HEK293 (cell line): Measurements from ENCODE around the gene TPPP3.

Experiments
- CTCF ChIA-PET: fragments of 350-600 bp; formaldehyde crosslinking; extraction: SDS; loops from one replicate; lab custom pipeline; 2021; ENCODE audit warnings: antibody characterized with exemption; lab: Yijun Ruan, JAX
- POLR2A ChIA-PET: fragments of 300-600 bp; formaldehyde crosslinking; extraction: SDS; loops from one replicate; lab custom pipeline; 2020; ENCODE audit warnings: antibody characterized with exemption, inconsistent platforms; lab: Yijun Ruan, JAX
- H3K27ac ChIP-seq: fragments of 200-500 bp; sonication (Bioruptor generic); 2 replicates; pipeline ENCODE4 v1.5.1; 2014; ENCODE audit warnings: low read depth, low read length, control low read depth, inconsistent platforms; ENCODE audit errors: extremely low read depth
- H3K36me3 ChIP-seq, 2 experiments: fragments of 200-500 bp in 1 of 2; sonication (Bioruptor generic) in 1 of 2; 1 replicate in 1 of 2; 2 replicates in 1 of 2; pipeline ENCODE4 v1.5.1; 2014 to 2017; ENCODE audit warnings: inconsistent platforms in 2 of 2, low read length in 2 of 2; ENCODE audit not compliant: control insufficient read depth in 2 of 2, insufficient read depth in 1 of 2
- H3K4me1 ChIP-seq: fragments of 200-500 bp; sonication (Bioruptor generic); 2 replicates; pipeline ENCODE4 v1.5.1; 2014; ENCODE audit warnings: mild to moderate bottlenecking, low read length, inconsistent platforms; ENCODE audit not compliant: control insufficient read depth, insufficient read depth
- H3K4me3 ChIP-seq: 2 replicates; pipeline ENCODE4 v1.5.1; 2011; ENCODE audit warnings: low read depth, mild to moderate bottlenecking, control low read depth, low read length, moderate library complexity
- H3K9me3 ChIP-seq: fragments of 200-500 bp; sonication (Bioruptor generic); 2 replicates; pipeline ENCODE4 v1.5.1; 2014; ENCODE audit warnings: low read depth, low read length, inconsistent platforms; ENCODE audit not compliant: control insufficient read depth, insufficient read depth
- AEBP2 ChIP-seq: fragments of 450-650 bp; formaldehyde crosslinking; IDR thresholded peaks from 2 replicates; pipeline ENCODE4 v1.5.1; 2016; ENCODE audit warnings: missing biosample characterization, missing genetic modification characterization, borderline replicate concordance
- BCL11A ChIP-seq: fragments of 450-650 bp; formaldehyde crosslinking; IDR thresholded peaks from 2 replicates; pipeline ENCODE4 v1.5.1; 2016; ENCODE audit warnings: low read depth, missing biosample characterization, missing genetic modification characterization
- KLF10 ChIP-seq: fragments of 450-650 bp; IDR thresholded peaks from 2 replicates; pipeline ENCODE4 v1.5.1; 2018; ENCODE audit warnings: missing biosample characterization, mild to moderate bottlenecking, missing genetic modification characterization
- TRIM28 ChIP-seq: IDR thresholded peaks from 2 replicates; pipeline ENCODE4 v1.6.1; 2011; ENCODE audit warnings: low read length, control low read depth, borderline replicate concordance
- TSHZ1 ChIP-seq: fragments of 450-650 bp; formaldehyde crosslinking; IDR thresholded peaks from 2 replicates; pipeline ENCODE4 v1.5.1; 2016; ENCODE audit warnings: missing biosample characterization, missing genetic modification characterization, borderline replicate concordance
- ZBTB21 ChIP-seq: fragments of 450-650 bp; formaldehyde crosslinking; IDR thresholded peaks from 2 replicates; pipeline ENCODE4 v1.5.1; 2017; ENCODE audit warnings: missing biosample characterization, missing genetic modification characterization
- ZBTB48 ChIP-seq: fragments of 450-650 bp; formaldehyde crosslinking; IDR thresholded peaks from 2 replicates; pipeline ENCODE4 v1.5.1; 2016; ENCODE audit warnings: missing biosample characterization, missing genetic modification characterization
- ZFP37 ChIP-seq: fragments of 450-650 bp; formaldehyde crosslinking; IDR thresholded peaks from 2 replicates; pipeline ENCODE4 v1.5.1; 2016; ENCODE audit warnings: missing biosample characterization, missing genetic modification characterization
- ZFP69B ChIP-seq: fragments of 450-650 bp; formaldehyde crosslinking; IDR thresholded peaks from 2 replicates; pipeline ENCODE4 v1.5.1; 2016; ENCODE audit warnings: missing biosample characterization, missing genetic modification characterization
- ZNF155 ChIP-seq: fragments of 450-650 bp; formaldehyde crosslinking; IDR thresholded peaks from 2 replicates; pipeline ENCODE4 v1.5.1; 2016; ENCODE audit warnings: missing biosample characterization, missing genetic modification characterization
- ZNF16 ChIP-seq: fragments of 450-650 bp; formaldehyde crosslinking; IDR thresholded peaks from 2 replicates; pipeline ENCODE4 v1.5.1; 2016; ENCODE audit warnings: low read depth, missing biosample characterization, missing genetic modification characterization
- ZNF266 ChIP-seq: fragments of 450-650 bp; formaldehyde crosslinking; IDR thresholded peaks from 2 replicates; pipeline ENCODE4 v1.5.1; 2016; ENCODE audit warnings: missing biosample characterization, missing genetic modification characterization, low read depth
- ZNF324 ChIP-seq: fragments of 450-650 bp; formaldehyde crosslinking; IDR thresholded peaks from 2 replicates; pipeline ENCODE4 v1.5.1; 2016; ENCODE audit warnings: missing biosample characterization, missing genetic modification characterization
- ZNF335 ChIP-seq: fragments of 450-650 bp; formaldehyde crosslinking; conservative IDR thresholded peaks from 2 replicates; pipeline ENCODE4 v1.5.1; 2016; ENCODE audit warnings: missing biosample characterization, missing genetic modification characterization
- ZNF350 ChIP-seq: fragments of 450-650 bp; formaldehyde crosslinking; IDR thresholded peaks from 2 replicates; pipeline ENCODE4 v1.5.0; 2017; ENCODE audit warnings: missing biosample characterization, mild to moderate bottlenecking, missing genetic modification characterization
- ZNF394 ChIP-seq: fragments of 450-650 bp; formaldehyde crosslinking; IDR thresholded peaks from 2 replicates; pipeline ENCODE4 v1.5.1; 2016; ENCODE audit warnings: missing biosample characterization, missing genetic modification characterization, mild to moderate bottlenecking, moderate library complexity, borderline replicate concordance
- ZNF426 ChIP-seq: fragments of 450-650 bp; formaldehyde crosslinking; IDR thresholded peaks from 2 replicates; pipeline ENCODE4 v1.5.1; 2017; ENCODE audit warnings: missing biosample characterization, missing genetic modification characterization, mild to moderate bottlenecking, inconsistent platforms, moderate library complexity
- ZNF48 ChIP-seq: fragments of 450-650 bp; formaldehyde crosslinking; IDR thresholded peaks from 2 replicates; pipeline ENCODE4 v1.5.1; 2016; ENCODE audit warnings: missing biosample characterization, missing genetic modification characterization
- ZNF514 ChIP-seq: fragments of 450-650 bp; formaldehyde crosslinking; IDR thresholded peaks from 2 replicates; pipeline ENCODE4 v1.5.1; 2016; ENCODE audit warnings: missing biosample characterization, missing genetic modification characterization
- ZNF626 ChIP-seq: fragments of 450-650 bp; sonication (Bioruptor Pico); formaldehyde crosslinking; IDR thresholded peaks from 2 replicates; pipeline ENCODE4 v1.5.1; 2018; ENCODE audit warnings: missing biosample characterization, missing genetic modification characterization, inconsistent platforms
- ZSCAN18 ChIP-seq: fragments of 450-650 bp; formaldehyde crosslinking; IDR thresholded peaks from 2 replicates; pipeline ENCODE4 v1.5.1; 2016; ENCODE audit warnings: missing biosample characterization, missing genetic modification characterization
- TF ChIP-seq, protein P1 (sequence below): fragments of 450-650 bp; formaldehyde crosslinking; IDR thresholded peaks from 2 replicates; pipeline ENCODE4 v1.5.1; 2017; ENCODE audit warnings: missing biosample characterization, missing genetic modification characterization
- TF ChIP-seq, protein P2 (sequence below): fragments of 450-650 bp; formaldehyde crosslinking; IDR thresholded peaks from 2 replicates; pipeline ENCODE4 v1.5.1; 2016; ENCODE audit warnings: missing biosample characterization, missing genetic modification characterization

The TPPP3 gene

GRCh38 chr16:67390816-67391423 lies 2.4 kb downstream of the TPPP3 start (continued):
- no peak for TF ChIP-seq ZFP69B (tag by site-specific recombination)
- no peak for TF ChIP-seq ZNF155 (tag by site-specific recombination)
- no peak for TF ChIP-seq ZSCAN18 (tag by site-specific recombination)
- TF ChIP-seq, all 188 proteins: peak for 0

GRCh38 chr16:67389911-67390815 lies 3.1 kb downstream of the TPPP3 start:
- Histone ChIP-seq H3K4me3 (no peak overlapping the region), H3K36me3 (no peaks in the 10 kb centered on the region), H3K27ac (no peak overlapping the region), H3K4me1 (peaks cover 6% of the 10 kb centered on the region; the same call in 1 of the 2 replicates), H3K9me3 (no peaks in the 10 kb centered on the region)
- no peak for TF ChIP-seq ZFP37
- TF ChIP-seq ZBTB21, result no peak
- TF ChIP-seq ZNF426 (tag by site-specific recombination), result no peak
- TF ChIP-seq ZNF335 (tag by site-specific recombination), result no peak
- no peak for TF ChIP-seq ZNF16 (tag by site-specific recombination)
- TF ChIP-seq, protein P1, sequence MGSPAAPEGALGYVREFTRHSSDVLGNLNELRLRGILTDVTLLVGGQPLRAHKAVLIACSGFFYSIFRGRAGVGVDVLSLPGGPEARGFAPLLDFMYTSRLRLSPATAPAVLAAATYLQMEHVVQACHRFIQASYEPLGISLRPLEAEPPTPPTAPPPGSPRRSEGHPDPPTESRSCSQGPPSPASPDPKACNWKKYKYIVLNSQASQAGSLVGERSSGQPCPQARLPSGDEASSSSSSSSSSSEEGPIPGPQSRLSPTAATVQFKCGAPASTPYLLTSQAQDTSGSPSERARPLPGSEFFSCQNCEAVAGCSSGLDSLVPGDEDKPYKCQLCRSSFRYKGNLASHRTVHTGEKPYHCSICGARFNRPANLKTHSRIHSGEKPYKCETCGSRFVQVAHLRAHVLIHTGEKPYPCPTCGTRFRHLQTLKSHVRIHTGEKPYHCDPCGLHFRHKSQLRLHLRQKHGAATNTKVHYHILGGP, result no peak
- no peak for TF ChIP-seq TRIM28
- TF ChIP-seq TSHZ1 (tag by site-specific recombination), result no peak
- no peak for TF ChIP-seq ZNF394 (tag by site-specific recombination)
- TF ChIP-seq ZNF626 (tag by site-specific recombination), result no peak
- TF ChIP-seq, protein P2, sequence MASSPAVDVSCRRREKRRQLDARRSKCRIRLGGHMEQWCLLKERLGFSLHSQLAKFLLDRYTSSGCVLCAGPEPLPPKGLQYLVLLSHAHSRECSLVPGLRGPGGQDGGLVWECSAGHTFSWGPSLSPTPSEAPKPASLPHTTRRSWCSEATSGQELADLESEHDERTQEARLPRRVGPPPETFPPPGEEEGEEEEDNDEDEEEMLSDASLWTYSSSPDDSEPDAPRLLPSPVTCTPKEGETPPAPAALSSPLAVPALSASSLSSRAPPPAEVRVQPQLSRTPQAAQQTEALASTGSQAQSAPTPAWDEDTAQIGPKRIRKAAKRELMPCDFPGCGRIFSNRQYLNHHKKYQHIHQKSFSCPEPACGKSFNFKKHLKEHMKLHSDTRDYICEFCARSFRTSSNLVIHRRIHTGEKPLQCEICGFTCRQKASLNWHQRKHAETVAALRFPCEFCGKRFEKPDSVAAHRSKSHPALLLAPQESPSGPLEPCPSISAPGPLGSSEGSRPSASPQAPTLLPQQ (tag by site-specific recombination), result no peak
- no peak for TF ChIP-seq ZNF266 (tag by site-specific recombination)
- TF ChIP-seq ZBTB48, result no peak
- no peak for TF ChIP-seq ZNF48 (tag by site-specific recombination)
- TF ChIP-seq KLF10 (tag by site-specific recombination), result no peak
- no peak for TF ChIP-seq AEBP2 (tag by site-specific recombination)
- TF ChIP-seq ZNF324 (tag by site-specific recombination), result no peak
- no peak for TF ChIP-seq ZNF350 (tag by site-specific recombination)
- no peak for TF ChIP-seq ZNF514
- no peak for TF ChIP-seq BCL11A
- ChIA-PET CTCF (interaction anchor here (0.6 to 2.0 kb wide), 4 partner anchors 10 to 130 kb away, joined by 3 to 6 read pairs (median 4); no protein-coding TSS in a partner anchor), POLR2A (no interaction called here)
